Prostate gland (tissue), 2 donors: ENCODE measurements around the gene ERG.

Experiments
- CTCF ChIP-seq, 4 experiments: fragments of 200-600 bp in 2 of 4; fragments of 450-650 bp in 2 of 4; sonication (generic) in 2 of 4; IDR thresholded peaks; 1 replicate in 3 of 4; 2 replicates in 1 of 4; pipeline ENCODE4 v1.5.1; 2016 to 2019; ENCODE audit warnings: antibody characterized with exemption in 4 of 4, mild to moderate bottlenecking in 2 of 4, moderate library complexity in 2 of 4
- POLR2A ChIP-seq: fragments of 450-650 bp; IDR thresholded peaks from one replicate; pipeline ENCODE4 v1.6.1; 2016; ENCODE audit warnings: antibody characterized with exemption, mild to moderate bottlenecking
- POLR2AphosphoS5 ChIP-seq: sonication (generic); formaldehyde crosslinking; IDR thresholded peaks from one replicate; pipeline ENCODE4 v1.6.1; 2017; ENCODE audit warnings: antibody characterized with exemption

- TF ChIP-seq POLR2A (no peak), POLR2AphosphoS5 (no peak), CTCF (IDR thresholded peaks at IDR 0.05) (no peak)
Observed at GRCh38 chr21:38333301-38334272, 164.7 kb downstream of the ERG start.
